NCI-H1417 (cell line): ENCODE measurements around the gene HP.
A peak's percentile ranks its signal among the peaks of the same experiment; 100 is the strongest.
"Not testable (repeated sequence)": the region's sequence is repeated elsewhere in the genome, so short reads cannot be mapped to it uniquely, and the experiment has no call there.

Experiments used
- DNase-seq, 3 experiments: peaks; one replicate each; lab custom pipeline; 2025; lab: John Stamatoyannopoulos, UW

The HP gene

DNA sequence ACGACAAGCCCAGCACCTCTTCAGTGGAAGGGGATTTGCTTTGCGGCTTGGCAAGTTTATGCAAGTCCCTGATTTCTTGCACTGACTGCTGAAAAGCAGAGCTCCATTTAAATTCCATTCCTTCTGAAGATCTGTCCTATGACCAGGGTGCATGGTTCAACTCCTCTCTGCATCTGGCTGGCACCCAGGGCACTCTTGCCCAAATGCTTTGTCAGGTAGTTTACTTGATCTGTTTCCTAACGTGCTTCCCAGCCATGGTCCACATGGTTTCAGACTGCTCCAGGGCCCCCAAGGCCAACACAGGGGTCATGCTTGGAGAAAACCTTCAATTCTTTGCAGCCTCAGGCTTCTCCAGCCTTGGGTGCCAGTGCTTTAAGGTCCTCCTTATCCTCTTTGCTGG is 11.2 kb upstream of the HP start:
- DNase-seq = no peak

DNA sequence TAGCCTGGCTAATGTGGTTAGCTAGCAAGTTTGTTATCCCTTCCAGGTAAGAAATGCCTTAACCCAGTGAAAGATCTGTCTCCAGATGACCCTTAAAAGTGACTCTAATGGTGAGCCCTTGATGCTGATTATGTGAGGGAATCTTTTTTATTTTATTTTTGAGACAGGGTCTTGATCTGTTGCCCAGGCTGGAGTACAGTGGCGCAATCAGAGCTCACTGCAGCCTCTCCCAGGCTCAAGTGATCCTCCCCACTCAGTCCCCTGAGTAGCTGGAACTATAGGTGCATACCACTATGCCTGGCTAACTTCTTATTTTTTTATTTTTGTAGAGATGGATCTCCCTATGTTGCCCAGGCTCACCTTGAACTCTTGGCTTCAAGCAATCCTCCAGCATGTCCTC is 10.8 kb upstream of the HP start:
- no peak for DNase-seq

DNA sequence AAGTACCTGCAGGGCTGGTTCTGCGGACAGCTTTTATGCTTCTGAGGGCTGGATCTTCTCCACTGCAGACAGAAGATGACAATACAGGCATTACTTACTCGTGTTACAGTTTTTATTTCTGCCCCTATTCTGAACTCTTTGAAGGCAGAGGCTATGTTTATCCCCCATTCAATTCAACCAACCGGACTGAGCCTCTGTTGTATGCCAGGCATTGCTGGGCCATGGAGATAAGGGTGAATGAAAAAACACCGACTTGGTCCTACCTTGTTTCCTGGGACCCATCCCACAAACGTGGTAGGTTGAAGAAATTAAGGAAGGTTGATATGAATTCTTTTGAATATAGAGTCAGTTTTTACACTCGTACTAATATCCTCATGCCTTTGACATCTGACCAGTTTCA is 10.0 kb upstream of the HP start:
- DNase-seq = no peak

DNA sequence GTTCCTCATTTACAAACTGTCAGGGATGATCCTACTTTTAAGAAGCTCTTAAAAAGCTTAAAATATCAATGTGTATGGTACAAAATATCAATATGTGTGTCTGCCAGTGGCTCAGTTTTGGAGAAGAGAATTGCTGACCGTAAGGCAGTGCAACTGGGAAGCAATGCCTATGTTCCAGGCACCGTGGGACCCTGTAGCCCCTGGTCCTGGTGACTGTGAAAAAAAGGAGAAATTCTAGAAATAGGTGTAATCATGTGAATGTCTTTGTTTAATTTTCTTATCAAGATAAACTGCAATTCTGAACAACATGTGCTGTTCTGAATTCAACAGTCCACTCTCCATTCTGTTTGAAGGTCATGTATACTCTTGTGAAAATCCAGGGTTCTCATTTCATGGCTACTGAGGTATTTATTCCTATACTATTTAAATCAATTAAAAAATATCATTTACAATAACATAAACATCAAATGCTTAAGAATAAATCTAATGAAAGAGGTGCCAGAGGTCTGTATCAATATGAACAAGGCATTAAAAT is 9.4 kb upstream of the HP start:
- no peak for DNase-seq

DNA sequence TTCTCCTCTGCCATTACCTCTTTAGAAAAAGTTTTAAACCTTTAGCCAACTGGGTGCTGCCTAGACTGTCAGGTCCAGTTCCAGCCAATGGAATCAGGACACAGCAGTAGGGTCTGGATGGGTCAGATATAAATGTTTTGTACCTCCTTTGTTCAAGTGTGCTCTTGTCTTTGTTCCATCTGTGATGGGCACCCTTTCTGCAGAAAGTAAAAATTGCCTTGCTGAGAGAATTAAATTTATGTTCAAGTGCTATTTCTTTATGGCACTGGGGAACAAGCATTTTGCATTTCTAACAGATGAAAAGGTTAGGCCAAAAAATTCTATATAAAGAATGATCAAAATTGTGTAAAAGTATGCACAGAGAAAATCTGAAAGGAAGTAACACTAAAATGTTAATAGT is 5.2 kb upstream of the HP start:
- DNase-seq = no peak

DNA sequence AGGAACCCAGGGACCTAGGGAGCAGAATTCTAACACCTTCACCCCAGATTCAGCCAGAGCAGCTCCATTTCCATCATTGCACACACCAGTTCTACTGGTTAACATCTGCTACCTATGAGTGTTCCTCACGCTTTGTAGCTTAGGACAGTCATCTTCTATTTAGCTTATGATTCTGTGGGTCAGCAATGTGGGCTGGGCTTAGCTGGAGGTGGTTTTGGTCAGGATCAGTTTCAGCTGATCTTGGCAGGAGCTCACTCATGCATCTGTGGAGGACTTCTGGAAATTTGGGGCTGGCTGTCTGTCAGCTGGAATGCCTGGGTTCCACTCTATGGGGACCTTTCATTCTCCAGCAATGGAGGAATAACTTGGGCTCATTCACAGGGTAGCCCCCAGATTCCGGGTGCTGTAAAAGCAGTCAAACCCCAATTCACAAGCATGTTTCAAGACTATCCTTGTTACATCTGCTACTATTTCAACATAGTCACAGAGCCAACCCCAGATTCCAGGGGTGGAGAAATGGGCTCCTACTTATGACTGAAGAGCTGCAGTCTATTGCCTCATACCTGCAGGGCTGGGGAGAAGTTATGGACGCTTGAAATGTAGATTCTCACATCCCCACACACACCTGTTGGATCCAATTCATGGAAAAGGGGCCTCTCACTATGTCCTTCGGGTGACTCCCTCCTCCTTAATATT is 3.4 kb upstream of the HP start:
- DNase-seq = no peak

DNA sequence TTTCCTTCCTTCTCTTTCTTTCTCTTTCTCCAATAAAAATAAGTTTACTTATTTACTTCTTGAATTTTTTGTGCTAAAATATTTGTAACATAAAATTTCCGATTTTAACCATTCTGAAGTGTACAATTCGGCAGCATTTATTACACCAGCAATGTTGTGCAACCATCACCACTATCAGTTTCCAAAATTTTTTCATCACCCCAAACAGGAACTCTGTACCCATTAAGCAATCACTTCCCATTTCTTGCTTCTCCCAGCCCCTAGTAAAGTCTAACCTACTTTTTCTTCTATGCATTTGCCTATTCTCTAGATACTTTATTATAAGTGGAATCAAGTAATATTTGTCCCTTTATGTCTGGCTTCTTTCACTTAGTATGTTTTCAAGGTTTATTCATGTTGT is 2.5 kb upstream of the HP start:
- no peak for DNase-seq

DNA sequence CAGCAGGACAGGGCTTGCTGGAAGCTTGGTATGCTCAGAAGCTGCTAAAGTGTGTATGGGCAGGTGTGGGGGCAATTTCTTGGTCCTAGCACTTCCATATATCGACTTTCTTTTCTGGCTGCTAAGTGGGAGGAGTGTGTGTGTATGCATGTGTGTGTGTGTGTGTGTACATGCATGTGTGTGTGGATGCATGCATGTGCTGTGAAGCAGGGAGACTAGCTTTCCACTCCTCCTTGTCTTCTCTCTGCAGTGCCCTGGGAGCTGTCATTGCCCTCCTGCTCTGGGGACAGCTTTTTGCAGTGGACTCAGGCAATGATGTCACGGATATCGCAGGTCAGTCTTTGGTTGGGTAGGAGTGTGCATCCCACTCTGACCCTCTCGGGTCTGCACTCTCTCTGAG is 1.6 kb downstream of the HP start:
- DNase-seq = no peak

DNA sequence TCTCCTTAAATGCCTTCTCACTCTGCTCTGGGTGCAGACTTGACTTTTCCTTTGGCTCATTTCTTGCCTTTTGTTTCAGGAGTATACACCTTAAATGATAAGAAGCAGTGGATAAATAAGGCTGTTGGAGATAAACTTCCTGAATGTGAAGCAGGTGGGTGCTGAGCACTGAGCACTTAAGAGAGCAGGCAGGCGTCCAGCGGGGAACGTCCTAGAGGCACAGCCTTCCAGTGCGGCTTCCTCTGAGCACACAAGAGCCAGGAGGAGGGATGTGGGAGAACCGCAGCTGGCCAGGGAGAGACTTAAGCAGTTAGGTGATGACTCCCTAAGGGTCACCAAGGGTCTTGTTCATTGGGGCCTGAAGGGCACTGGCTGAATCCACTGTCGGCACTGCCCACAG is 3.0 kb downstream of the HP start:
- not testable (repeated sequence) for DNase-seq

DNA sequence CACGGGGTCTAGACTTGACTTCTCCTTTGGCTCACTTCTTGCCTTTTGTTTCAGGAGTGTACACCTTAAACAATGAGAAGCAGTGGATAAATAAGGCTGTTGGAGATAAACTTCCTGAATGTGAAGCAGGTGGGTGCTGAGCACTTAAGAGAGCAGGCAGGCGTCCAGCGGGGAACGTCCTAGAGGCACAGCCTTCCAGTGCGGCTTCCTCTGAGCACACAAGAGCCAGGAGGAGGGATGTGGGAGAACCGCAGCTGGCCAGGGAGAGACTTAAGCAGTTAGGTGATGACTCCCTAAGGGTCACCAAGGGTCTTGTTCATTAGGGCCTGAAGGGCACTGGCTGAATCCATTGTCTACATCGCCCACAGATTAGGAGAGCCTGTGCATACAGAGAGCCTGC is 4.8 kb downstream of the HP start:
- peak in 2 of 3 experiments; percentile 8 to 41 for DNase-seq

DNA sequence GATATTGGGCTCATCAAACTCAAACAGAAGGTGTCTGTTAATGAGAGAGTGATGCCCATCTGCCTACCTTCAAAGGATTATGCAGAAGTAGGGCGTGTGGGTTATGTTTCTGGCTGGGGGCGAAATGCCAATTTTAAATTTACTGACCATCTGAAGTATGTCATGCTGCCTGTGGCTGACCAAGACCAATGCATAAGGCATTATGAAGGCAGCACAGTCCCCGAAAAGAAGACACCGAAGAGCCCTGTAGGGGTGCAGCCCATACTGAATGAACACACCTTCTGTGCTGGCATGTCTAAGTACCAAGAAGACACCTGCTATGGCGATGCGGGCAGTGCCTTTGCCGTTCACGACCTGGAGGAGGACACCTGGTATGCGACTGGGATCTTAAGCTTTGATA is 6.1 kb downstream of the HP start:
- DNase-seq = no peak

DNA sequence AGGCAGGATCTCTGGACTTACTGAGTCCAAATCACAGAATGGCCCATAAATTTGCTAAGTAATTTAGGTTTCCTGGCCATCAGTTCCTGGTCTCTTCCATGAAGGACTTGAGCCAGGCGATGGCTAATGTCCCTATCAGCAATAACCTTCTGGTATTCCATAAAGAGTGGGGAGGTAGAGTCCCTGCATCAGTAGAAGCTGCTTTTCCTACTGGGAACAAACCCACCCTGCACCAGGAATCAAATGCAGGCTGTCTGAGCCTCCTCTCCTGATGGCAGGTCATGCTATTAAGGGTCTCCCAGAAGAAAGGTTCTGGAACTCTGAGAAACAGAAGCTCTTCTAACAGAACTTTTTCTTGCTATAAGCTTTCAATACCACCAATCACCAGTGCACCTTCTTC is 7.3 kb downstream of the HP start:
- no peak for DNase-seq

DNA sequence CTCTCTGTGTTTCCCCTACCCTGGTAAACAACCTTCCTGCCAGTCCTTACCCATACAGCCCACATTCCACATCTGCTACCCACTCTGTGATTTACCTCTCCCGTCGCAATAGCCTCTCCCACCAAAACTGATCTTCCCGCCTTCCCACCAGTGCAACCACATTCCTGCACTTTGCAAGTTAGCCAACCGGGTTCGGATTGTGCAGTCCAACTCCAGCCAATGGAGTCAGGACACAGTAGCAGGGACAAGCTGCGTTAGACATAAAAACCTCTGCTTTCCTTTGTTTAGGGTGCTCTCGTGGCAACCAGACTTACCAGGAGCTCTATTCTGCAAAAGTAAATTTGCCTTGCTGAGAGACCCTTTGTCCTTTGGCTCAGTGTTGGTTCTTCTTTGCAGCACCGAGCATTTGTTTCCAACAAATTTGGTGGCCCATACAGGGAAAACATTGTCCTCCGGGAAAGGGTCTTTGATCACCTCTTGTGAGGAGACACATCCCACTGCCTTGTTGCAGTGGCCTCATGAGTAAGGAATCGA is 10.1 kb downstream of the HP start:
- DNase-seq = no peak

DNA sequence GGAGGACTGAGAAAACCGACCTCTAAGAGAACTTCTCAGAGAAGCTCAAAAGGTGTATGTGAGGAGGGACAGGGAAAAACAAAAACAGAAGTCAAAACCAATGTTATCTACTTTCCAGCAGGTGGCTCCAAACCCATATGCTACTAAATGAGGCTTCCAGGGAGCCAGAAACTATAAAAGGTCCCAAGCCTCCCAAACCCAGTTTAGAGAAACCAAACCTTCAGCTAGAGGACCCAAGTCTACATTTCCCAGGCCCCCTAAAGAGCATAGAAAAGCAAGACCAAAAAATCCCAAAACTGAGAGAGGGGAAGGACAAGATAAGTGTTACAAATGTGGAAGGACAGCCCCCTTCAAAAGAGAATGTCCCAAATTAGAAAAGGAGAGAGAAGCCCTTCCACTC is 12.4 kb downstream of the HP start:
- peak; percentile 2 to 58 (median 10) for DNase-seq

DNA sequence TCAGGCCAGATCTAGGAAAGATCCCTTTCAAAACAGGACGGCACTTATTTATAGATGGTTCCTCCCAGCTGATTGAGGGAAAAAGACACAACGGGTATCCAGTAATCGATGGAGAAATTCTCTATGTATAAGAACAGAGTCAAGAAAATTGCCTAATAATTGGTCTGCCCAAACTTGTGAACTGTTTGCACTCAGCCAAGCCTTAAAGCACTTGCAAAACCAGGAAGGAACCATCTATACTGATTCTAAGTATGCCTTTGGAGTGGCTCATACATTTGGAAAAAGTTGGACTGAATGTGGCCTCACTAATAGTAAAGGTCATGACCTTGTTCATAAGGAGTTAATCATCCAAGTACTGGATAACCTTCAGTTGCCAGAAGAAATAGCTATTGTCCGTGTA is 14.6 kb downstream of the HP start:
- DNase-seq = no peak

DNA sequence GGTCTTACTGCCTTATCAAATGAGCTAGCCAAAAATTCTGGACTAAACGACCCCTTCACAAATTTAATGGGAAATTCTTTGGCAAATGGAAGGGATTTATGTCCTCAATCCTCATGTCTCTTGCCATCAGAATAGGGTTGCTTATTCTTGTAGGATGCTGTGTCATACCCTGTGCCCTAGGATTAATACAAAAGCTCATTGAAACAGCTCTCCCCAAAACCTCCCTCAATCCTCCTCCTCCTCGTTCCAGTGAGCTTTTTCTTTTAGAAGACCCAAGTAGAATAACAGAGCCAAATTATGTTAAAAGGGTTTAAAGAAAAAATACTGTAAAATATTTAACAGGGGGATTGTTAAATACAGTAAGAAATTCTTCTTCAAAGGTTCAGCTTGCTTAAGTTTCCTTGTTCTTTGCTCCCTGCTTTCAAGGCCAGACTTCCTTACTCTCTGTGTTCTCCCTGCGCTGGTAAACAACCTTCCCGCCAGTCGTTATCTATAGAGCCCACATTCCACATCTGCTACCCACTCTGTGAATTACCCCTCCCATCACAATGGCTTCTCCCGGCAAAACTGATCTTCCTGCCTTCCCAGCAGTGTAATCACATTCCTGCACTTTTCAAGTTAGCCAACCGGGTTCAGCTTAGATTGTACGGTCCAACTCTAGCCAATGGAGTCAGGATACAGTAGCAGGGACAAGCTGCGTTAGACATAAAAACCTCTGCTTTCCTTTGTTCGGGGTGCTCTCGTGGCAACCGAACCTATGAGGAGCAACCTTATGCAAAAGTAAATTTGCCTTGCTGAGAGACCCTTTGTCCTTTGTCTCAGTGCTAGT is 18.4 kb downstream of the HP start:
- DNase-seq = peak in 1 of 3 experiments; percentile 4

DNA sequence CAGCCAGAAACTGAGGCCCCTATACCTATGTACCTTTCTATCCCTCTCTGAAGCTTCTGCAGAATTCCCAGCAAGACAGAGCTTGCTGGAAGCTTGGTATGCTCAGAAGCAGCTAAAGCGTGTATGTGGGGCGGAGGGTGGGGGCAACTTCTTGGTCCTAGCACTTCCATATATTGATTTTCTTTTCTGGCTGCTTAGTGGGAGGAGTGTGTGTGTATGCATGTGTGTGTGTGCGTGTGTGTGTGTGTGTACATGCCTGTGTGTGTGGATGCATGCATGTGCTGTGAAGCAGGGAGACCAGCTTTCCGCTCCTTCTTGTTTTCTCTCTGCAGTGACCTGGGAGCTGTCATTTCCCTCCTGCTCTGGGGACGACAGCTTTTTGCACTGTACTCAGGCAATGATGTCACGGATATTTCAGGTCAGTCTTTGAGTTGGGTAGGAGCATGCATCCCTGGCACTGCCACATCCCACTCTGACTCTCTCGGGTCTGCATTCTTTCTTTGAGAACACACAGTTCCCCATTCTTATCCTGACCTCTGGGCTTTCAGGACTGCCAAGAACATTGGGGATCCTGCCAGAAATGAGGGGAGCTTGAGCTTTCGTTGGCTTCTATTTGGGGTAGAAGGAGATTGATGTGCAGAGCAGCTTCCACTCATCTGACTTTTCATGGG is 19.4 kb downstream of the HP start:
- no peak for DNase-seq

DNA sequence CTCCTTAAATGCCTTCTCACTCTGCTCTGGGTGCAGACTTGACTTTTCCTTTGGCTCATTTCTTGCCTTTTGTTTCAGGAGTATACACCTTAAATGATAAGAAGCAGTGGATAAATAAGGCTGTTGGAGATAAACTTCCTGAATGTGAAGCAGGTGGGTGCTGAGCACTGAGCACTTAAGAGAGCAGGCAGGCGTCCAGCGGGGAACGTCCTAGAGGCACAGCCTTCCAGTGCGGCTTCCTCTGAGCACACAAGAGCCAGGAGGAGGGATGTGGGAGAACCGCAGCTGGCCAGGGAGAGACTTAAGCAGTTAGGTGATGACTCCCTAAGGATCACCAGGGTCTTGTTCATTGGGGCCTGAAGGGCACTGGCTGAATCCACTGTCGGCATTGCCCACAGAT is 20.8 kb downstream of the HP start:
- DNase-seq = not testable (repeated sequence)

DNA sequence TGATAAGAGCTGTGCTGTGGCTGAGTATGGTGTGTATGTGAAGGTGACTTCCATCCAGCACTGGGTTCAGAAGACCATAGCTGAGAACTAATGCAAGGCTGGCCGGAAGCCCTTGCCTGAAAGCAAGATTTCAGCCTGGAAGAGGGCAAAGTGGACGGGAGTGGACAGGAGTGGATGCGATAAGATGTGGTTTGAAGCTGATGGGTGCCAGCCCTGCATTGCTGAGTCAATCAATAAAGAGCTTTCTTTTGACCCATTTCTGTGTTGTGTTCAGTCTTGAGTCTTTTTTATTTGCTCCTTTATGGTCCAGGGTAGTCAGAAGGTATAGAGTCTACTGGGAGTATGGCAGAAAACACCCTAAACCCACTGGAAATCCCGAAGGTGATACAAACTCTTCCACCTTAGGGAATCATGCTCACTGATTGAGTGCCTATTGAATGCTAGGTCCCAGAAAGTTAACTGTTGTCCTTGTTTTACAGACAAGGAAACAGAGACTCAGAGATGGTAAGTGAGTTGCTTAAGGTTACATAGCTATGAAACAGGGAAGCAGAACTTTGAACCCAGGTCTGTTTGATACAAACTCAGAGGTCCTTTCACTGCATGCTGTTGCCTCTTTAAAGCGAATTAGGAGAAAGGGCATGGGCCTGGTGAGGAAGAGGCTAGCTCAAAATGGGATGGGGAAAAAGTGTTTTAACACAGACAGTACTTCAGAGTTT is 22.8 kb downstream of the HP start:
- DNase-seq = not testable (repeated sequence)

DNA sequence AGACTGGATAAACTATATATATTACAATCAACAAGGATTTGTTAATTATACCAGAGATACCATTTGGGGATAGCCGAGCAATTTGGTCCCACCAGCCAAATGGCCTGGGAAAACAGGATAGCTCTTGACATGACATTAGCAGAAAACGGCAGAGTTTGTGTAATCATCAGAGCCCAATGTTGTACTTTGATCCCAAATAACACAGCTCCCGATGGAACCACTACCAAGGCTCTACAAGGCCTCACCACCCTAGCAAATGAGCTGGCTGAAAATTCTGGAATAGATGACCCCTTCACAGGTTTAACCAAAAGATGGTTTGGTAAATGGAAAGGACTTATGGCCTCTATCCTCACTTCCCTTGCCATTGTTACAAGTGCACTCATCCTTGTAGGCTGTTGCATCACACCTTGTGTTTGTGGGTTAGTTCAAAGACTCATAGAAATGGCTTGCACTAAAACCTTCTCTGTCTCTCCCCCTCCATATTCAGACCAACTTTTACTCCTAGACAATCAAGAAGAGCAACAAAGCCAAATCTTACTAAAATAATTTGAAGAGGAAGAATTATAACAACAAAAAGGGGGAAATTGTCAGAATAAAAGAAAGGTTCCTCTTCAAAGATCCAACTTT is 29.6 kb downstream of the HP start:
- DNase-seq = no peak

DNA sequence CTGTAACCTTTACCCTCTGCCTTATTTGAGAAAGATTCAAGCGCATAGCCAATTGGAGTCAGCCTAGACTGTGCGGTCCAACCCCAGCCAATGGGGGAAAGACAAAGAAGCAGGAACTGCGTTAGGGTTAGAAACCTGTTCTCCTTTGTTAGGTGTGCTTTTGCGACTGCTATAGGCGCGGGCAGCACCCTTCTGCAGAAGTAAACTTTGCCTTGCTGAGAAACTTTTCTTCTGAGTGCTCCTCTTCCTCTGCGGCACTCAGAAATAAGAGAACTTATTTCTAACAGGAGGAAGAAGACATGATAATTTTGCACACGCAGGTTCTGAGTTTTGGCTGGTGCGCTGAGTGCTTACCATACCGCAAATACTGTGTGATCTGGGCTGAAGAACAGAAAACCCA is 30.1 kb downstream of the HP start:
- no peak for DNase-seq
